Adrenal gland (tissue), 12 donors: ENCODE results near the gene FOXC1. TPM values are rescaled to one million over a fixed set of nuclear protein-coding genes. Genes with fewer than 3 reads are reported as not detected.

Experiments
- DNase-seq, 7 donors: peaks; one replicate each; pipeline ENCODE4 v3.0.0-alpha.2; 2019 to 2020
- H3K27ac ChIP-seq, 5 donors: fragments of 200-600 bp; sonication (generic) in 4 of 5; 1 replicate in 3 of 5; 2 replicates in 2 of 5; pipeline versions ENCODE4 v1.5.1 to v1.8.0; 2016 to 2020; ENCODE audit warnings: mild to moderate bottlenecking in 1 of 5
- H3K27me3 ChIP-seq: fragments of 200-600 bp; 2 replicates; pipeline ENCODE4 v1.8.0; 2021
- H3K36me3 ChIP-seq, 2 donors: fragments of 200-600 bp; replicated peaks in 1 of 2; 1 replicate in 1 of 2; 2 replicates in 1 of 2; pipeline versions ENCODE4 v1.5.1 to v1.8.0; 2018 to 2022
- H3K4me1 ChIP-seq, 2 donors: fragments of 200-600 bp; replicated peaks in 1 of 2; 1 replicate in 1 of 2; 2 replicates in 1 of 2; pipeline versions ENCODE4 v1.5.1 to v1.8.0; 2018 to 2021
- H3K4me3 ChIP-seq, 4 donors: fragments of 200-600 bp; sonication (generic) in 3 of 4; one replicate each; pipeline ENCODE4 v1.5.1; 2016 to 2018
- H3K9me3 ChIP-seq, 3 donors: fragments of 200-600 bp; sonication (generic) in 1 of 3; replicated peaks in 1 of 3; 1 replicate in 2 of 3; 2 replicates in 1 of 3; pipeline versions ENCODE4 v1.5.1 to v1.8.0; 2016 to 2021
- CTCF ChIP-seq, 6 experiments: fragments of 450-650 bp in 4 of 6; fragments of 200-600 bp in 2 of 6; sonication (generic) in 1 of 6; IDR thresholded peaks; 1 replicate in 5 of 6; 2 replicates in 1 of 6; pipeline versions ENCODE4 v1.5.1 to v1.8.0; 2016 to 2021; ENCODE audit warnings: antibody characterized with exemption in 6 of 6, mild to moderate bottlenecking in 2 of 6, moderate library complexity in 1 of 6
- POLR2A ChIP-seq, 2 donors: fragments of 450-650 bp; IDR thresholded peaks; one replicate each; pipeline ENCODE4 v1.6.1; 2017; ENCODE audit warnings: antibody characterized with exemption in 2 of 2, mild to moderate bottlenecking in 2 of 2, moderate library complexity in 1 of 2
- WGBS, 4 donors: extraction: QIAGEN DNeasy Blood & Tissue Kit in 2 of 4; methylation state at CpG; one replicate each; pipeline versions ENCODE4 v1.1.5 to v1.1.7; 2013 to 2017; 5-methylcytosine and 5-hydroxymethylcytosine counted together
- intact Hi-C, 2 donors: fragments of 100-400 bp; cut with DNase I; formaldehyde crosslinking; loops; one replicate each; pipeline versions ENCODE4 v1.14.1 to v1.15.0; 2022 to 2023
- polyA plus RNA-seq, 3 donors: library from polyadenylated mRNA; stranded (reverse); fragments of 200-250 nt in 2 of 3; fragments of 350-450 nt in 1 of 3; fragmentation: Illumina TruSeq in 1 of 3; extraction: RNeasy Lipid Tissue Mini Kit (QIAGEN cat#74804) in 1 of 3; gene quantifications; one replicate each; pipeline ENCODE4 v1.2.3, GENCODE V29; 2013 to 2014
- total RNA-seq, 9 donors: library from RNA; depleted of rRNA in 4 of 9; stranded (reverse); fragments of >200 nt in 4 of 9; fragments of 120-200 nt in 1 of 9; fragmentation: NEBNext Ultra II Directional in 1 of 9; extraction: Animal tissue kit (Norgen Biotek cat#: 25700) in 1 of 9; gene quantifications; one replicate each; pipeline versions ENCODE4 v1.1.0 to v1.2.4, GENCODE V29; 2013 to 2023
- donor health status: healthy with polysubstance abuse.
- donor health status: Bipolar disorder and iron deficiency.
- donor health status: DM: yes; HTN: yes; CAD: no.
- donor health status: DM: no; HTN: no; CAD: no.
- donor health status: DM: no; HTN: no; CAD: no.
- donor health status: DM: yes; HTN: yes; CAD: no.

The FOXC1 gene
- total and polyA plus RNA-seq, 12 donors = 2.7 to 13.2 (median 5.4) TPM

- TF ChIP-seq CTCF (IDR thresholded peaks at IDR 0.05) (no peak), POLR2A (IDR thresholded peaks at IDR 0.05) (no peak)
- no peak overlapping the region for H3K27ac ChIP-seq
- H3K4me1 ChIP-seq = no peaks in the 10 kb centered on the region
- intact Hi-C loops = no loop called here
- no peak for DNase-seq
- H3K27me3 ChIP-seq = no peaks in the 10 kb centered on the region
- WGBS, 4 donors = 94 to 98% (median 95%) methylated on average over 5 to 20 of the region's 20 CpGs; no CpG with 5 or more reads in 1 of the 4 donors
- H3K9me3 ChIP-seq = no peaks in the 10 kb centered on the region
- no peak overlapping the region for H3K4me3 ChIP-seq
- H3K36me3 ChIP-seq = no peaks in the 10 kb centered on the region
Observed at GRCh38 chr6:1636971-1637871, 27.5 kb downstream of the FOXC1 start.

GRCh38 chr6:1639430-1639829, 29.7 kb downstream of the FOXC1 start:
- intact Hi-C loops = no loop called here

GRCh38 chr6:1640476-1640875, 30.8 kb downstream of the FOXC1 start:
- H3K27ac ChIP-seq = no peak overlapping the region
- H3K27me3 ChIP-seq = no peaks in the 10 kb centered on the region
- no peak for DNase-seq
- no peaks in the 10 kb centered on the region for H3K36me3 ChIP-seq
- WGBS, 4 donors = 90 to 95% (median 91%) methylated on average over 7 to 8 of the region's 8 CpGs
- intact Hi-C loops = no loop called here
- no peaks in the 10 kb centered on the region for H3K9me3 ChIP-seq
- no peak for TF ChIP-seq POLR2A (IDR thresholded peaks at IDR 0.05)
- no peak for TF ChIP-seq CTCF (IDR thresholded peaks at IDR 0.05)
- no peaks in the 10 kb centered on the region for H3K4me1 ChIP-seq
- H3K4me3 ChIP-seq = no peak overlapping the region

More at GRCh38 chr6:1639430-1639829, 29.7 kb downstream of the FOXC1 start:
- Histone ChIP-seq H3K27me3 (no peaks in the 10 kb centered on the region), H3K4me3 (no peak overlapping the region), H3K36me3 (no peaks in the 10 kb centered on the region), H3K4me1 (no peaks in the 10 kb centered on the region), H3K27ac (no peak overlapping the region), H3K9me3 (no peaks in the 10 kb centered on the region)
- DNase-seq = no peak
- TF ChIP-seq CTCF (IDR thresholded peaks at IDR 0.05) = no peak
- no peak for TF ChIP-seq POLR2A (IDR thresholded peaks at IDR 0.05)
- WGBS, 4 donors = 84 to 95% (median 93%) methylated on average over 9 of the region's 9 CpGs

- TF ChIP-seq CTCF (IDR thresholded peaks at IDR 0.05) (no peak), POLR2A (IDR thresholded peaks at IDR 0.05) (no peak)
- DNase-seq = peak in 6 of 7 donors; percentile 50 to 74 (median 64)
- intact Hi-C loops = no loop called here
Observed at GRCh38 chr6:1641343-1641885, 31.7 kb downstream of the FOXC1 start.

More at GRCh38 chr6:1641343-1641885, 31.7 kb downstream of the FOXC1 start:
- Histone ChIP-seq H3K9me3 (no peaks in the 10 kb centered on the region), H3K4me1 (no peaks in the 10 kb centered on the region), H3K36me3 (no peaks in the 10 kb centered on the region), H3K27ac (no peak overlapping the region), H3K27me3 (no peaks in the 10 kb centered on the region), H3K4me3 (no peak overlapping the region)
- 39 to 54% (median 44%) methylated on average over 12 of the region's 12 CpGs for WGBS, 4 donors
